Neural cell (in vitro differentiated cells): ENCODE data around the gene VEGFB. TPM values are rescaled to one million over a fixed set of nuclear protein-coding genes. Genes with fewer than 3 reads are reported as not detected.

Source experiments
- H2AFZ ChIP-seq: fragments of 200-600, 300-800 bp; sonication (generic), shearing (Covaris generic); 2 replicates; pipeline ENCODE4 v1.6.0; 2014; ENCODE audit warnings: low read depth, mild to moderate bottlenecking, antibody characterized with exemption, low read length, moderate library complexity
- H3F3A ChIP-seq: fragments of 200-600 bp; shearing (Covaris generic); 2 replicates; pipeline ENCODE4 v1.6.1; 2016; ENCODE audit warnings: mild to moderate bottlenecking, moderate library complexity, mixed read lengths, antibody characterized with exemption, low read length; ENCODE audit not compliant: insufficient read depth, poor library complexity, severe bottlenecking
- H3K27ac ChIP-seq: fragments of 200-600, 300-800 bp; sonication (generic), shearing (Covaris generic); 2 replicates; pipeline ENCODE4 v1.5.1; 2014; ENCODE audit warnings: mild to moderate bottlenecking, low read length, moderate library complexity
- H3K27me3 ChIP-seq: fragments of 300-800, 200-600 bp; sonication (generic), shearing (Covaris generic); 2 replicates; pipeline ENCODE4 v1.6.0; 2014; ENCODE audit warnings: mild to moderate bottlenecking, low read depth, low read length, moderate library complexity; ENCODE audit not compliant: insufficient read depth
- H3K36me3 ChIP-seq: fragments of 300-800, 200-600 bp; sonication (generic), shearing (Covaris generic); 2 replicates; pipeline ENCODE4 v1.5.1; 2014; ENCODE audit warnings: mild to moderate bottlenecking, antibody characterized with exemption, low read length, moderate library complexity; ENCODE audit not compliant: insufficient read depth
- H3K4me2 ChIP-seq: fragments of 300-800, 200-600 bp; sonication (generic), shearing (Covaris generic); 2 replicates; pipeline ENCODE4 v1.6.0; 2014; ENCODE audit warnings: mild to moderate bottlenecking, low read length
- H3K4me3 ChIP-seq: fragments of 300-800, 200-600 bp; sonication (generic), shearing (Covaris generic); 2 replicates; pipeline ENCODE4 v1.5.1; 2014; ENCODE audit warnings: mild to moderate bottlenecking, low read length, moderate library complexity
- H3K79me2 ChIP-seq: fragments of 200-600 bp; shearing (Covaris generic); replicated peaks from 2 replicates; pipeline ENCODE4 v1.6.0; 2014; ENCODE audit warnings: mild to moderate bottlenecking, low read length, moderate library complexity; ENCODE audit not compliant: insufficient read depth
- H3K9ac ChIP-seq: fragments of 300-800, 200-600 bp; sonication (generic), shearing (Covaris generic); 2 replicates; pipeline ENCODE4 v1.6.1; 2016; ENCODE audit warnings: mild to moderate bottlenecking, low read length, mixed read lengths
- H3K9me2 ChIP-seq: fragments of 200-600 bp; shearing (Covaris generic); 2 replicates; pipeline ENCODE4 v1.6.1; 2016; ENCODE audit warnings: mild to moderate bottlenecking, low read length, mixed read lengths; ENCODE audit not compliant: insufficient read depth
- H3K9me3 ChIP-seq: fragments of 200-600, 300-800 bp; sonication (generic), shearing (Covaris generic); 2 replicates; pipeline ENCODE4 v1.6.1; 2016; ENCODE audit warnings: mild to moderate bottlenecking, mixed run types, low read length, moderate library complexity, mixed read lengths
- H4K20me1 ChIP-seq: fragments of 200-600 bp; shearing (Covaris generic); 2 replicates; pipeline ENCODE4 v1.6.1; 2016; ENCODE audit warnings: mild to moderate bottlenecking, mixed run types; ENCODE audit not compliant: insufficient read depth
- EP300 ChIP-seq: fragments of 450-650 bp; conservative IDR thresholded peaks from 2 replicates; pipeline ENCODE4 v1.6.1; 2014; ENCODE audit warnings: antibody characterized with exemption, mild to moderate bottlenecking, moderate library complexity; ENCODE audit not compliant: poor library complexity, severe bottlenecking
- EZH2 ChIP-seq: fragments of 200-600, 300-800 bp; shearing (Covaris generic), sonication (generic); IDR thresholded peaks from 2 replicates; pipeline ENCODE4 v1.6.1; 2014; ENCODE audit warnings: antibody characterized with exemption, low read length, borderline replicate concordance, mild to moderate bottlenecking; ENCODE audit not compliant: insufficient read depth, poor library complexity, severe bottlenecking
- MXI1 ChIP-seq: fragments of 450-650 bp; conservative IDR thresholded peaks from 2 replicates; pipeline ENCODE4 v1.6.1; 2014; ENCODE audit warnings: antibody characterized with exemption, mild to moderate bottlenecking; ENCODE audit not compliant: poor library complexity, severe bottlenecking
- POLR2AphosphoS5 ChIP-seq: IDR thresholded peaks from 2 replicates; pipeline ENCODE4 v1.6.1; 2012
- RAD21 ChIP-seq: fragments of 450-650 bp; conservative IDR thresholded peaks from 2 replicates; pipeline ENCODE4 v1.6.1; 2014; ENCODE audit warnings: antibody characterized with exemption, mild to moderate bottlenecking, moderate library complexity
- SMC3 ChIP-seq: fragments of 450-650 bp; conservative IDR thresholded peaks from 2 replicates; pipeline ENCODE4 v1.6.1; 2014; ENCODE audit warnings: antibody characterized with exemption, mild to moderate bottlenecking, moderate library complexity; ENCODE audit not compliant: poor library complexity
- TAF1 ChIP-seq: IDR thresholded peaks from 2 replicates; pipeline ENCODE4 v1.6.1; 2012; ENCODE audit warnings: low read depth
- polyA plus RNA-seq: library from polyadenylated mRNA; depleted of rRNA; stranded (reverse); fragments of >200 nt; gene quantifications from 2 replicates; pipeline ENCODE4 v1.2.3, GENCODE V29; 2014
- TF ChIP-seq, protein P1 (sequence below): IDR thresholded peaks from 2 replicates; pipeline ENCODE4 v1.6.1; 2012; ENCODE audit warnings: borderline replicate concordance
- TF ChIP-seq, protein P2 (sequence below): fragments of 450-650 bp; IDR thresholded peaks from 2 replicates; pipeline ENCODE4 v1.5.1; 2014; ENCODE audit warnings: antibody characterized with exemption, mild to moderate bottlenecking, moderate library complexity; ENCODE audit not compliant: poor library complexity, severe bottlenecking

VEGFB gene
- polyA plus RNA-seq, 1 donor from 2014 or later: 4.8 TPM

DNA sequence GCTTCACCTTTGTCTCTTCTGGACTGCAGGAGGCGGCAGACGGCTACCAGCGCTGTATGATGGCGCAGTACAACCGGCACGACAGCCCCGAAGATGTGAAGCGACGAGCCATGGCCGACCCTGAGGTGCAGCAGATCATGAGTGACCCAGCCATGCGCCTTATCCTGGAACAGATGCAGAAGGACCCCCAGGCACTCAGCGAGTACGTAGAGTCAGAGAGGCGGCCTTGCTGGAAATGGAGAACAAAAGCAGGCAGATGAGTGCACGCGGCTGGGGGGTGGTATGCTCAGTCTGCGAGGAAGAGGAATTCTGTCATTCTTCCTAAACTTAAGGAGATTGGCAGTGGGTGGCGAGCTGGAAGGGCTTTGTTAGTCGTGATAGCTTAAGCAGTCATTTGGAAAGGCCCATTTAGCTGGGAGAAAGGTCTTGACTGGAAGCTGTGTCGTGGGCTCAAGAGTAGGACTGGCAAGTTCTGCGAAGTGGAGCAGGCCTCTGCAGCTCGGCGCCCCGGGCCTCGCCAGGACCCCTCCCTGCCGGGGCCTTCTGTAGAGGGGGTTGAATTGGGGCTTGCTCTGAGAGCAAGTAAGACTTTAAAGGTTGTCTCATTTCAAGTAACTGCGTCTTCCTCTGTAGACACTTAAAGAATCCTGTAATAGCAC lies 30.8 kb upstream of the VEGFB start:
- Histone ChIP-seq H3K9me3 (no peaks in the 10 kb centered on the region), H3K9me2 (no peaks in the 10 kb centered on the region), H3K36me3 (peaks cover 6% of the 10 kb centered on the region), H3K4me3 (no peak overlapping the region), H2AFZ (no peak overlapping the region), H3K79me2 (no peaks in the 10 kb centered on the region), H3K4me2 (no peak overlapping the region), H3K27me3 (no peaks in the 10 kb centered on the region), H3F3A (no peaks in the 10 kb centered on the region), H3K9ac (no peak overlapping the region), H4K20me1 (no peaks in the 10 kb centered on the region), H3K27ac (no peak overlapping the region)
- TF ChIP-seq SMC3: no peak
- TF ChIP-seq TAF1: no peak
- TF ChIP-seq, protein P1, sequence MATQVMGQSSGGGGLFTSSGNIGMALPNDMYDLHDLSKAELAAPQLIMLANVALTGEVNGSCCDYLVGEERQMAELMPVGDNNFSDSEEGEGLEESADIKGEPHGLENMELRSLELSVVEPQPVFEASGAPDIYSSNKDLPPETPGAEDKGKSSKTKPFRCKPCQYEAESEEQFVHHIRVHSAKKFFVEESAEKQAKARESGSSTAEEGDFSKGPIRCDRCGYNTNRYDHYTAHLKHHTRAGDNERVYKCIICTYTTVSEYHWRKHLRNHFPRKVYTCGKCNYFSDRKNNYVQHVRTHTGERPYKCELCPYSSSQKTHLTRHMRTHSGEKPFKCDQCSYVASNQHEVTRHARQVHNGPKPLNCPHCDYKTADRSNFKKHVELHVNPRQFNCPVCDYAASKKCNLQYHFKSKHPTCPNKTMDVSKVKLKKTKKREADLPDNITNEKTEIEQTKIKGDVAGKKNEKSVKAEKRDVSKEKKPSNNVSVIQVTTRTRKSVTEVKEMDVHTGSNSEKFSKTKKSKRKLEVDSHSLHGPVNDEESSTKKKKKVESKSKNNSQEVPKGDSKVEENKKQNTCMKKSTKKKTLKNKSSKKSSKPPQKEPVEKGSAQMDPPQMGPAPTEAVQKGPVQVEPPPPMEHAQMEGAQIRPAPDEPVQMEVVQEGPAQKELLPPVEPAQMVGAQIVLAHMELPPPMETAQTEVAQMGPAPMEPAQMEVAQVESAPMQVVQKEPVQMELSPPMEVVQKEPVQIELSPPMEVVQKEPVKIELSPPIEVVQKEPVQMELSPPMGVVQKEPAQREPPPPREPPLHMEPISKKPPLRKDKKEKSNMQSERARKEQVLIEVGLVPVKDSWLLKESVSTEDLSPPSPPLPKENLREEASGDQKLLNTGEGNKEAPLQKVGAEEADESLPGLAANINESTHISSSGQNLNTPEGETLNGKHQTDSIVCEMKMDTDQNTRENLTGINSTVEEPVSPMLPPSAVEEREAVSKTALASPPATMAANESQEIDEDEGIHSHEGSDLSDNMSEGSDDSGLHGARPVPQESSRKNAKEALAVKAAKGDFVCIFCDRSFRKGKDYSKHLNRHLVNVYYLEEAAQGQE: no peak
- TF ChIP-seq EZH2: no peak
- TF ChIP-seq EP300: no peak
- TF ChIP-seq, protein P2, sequence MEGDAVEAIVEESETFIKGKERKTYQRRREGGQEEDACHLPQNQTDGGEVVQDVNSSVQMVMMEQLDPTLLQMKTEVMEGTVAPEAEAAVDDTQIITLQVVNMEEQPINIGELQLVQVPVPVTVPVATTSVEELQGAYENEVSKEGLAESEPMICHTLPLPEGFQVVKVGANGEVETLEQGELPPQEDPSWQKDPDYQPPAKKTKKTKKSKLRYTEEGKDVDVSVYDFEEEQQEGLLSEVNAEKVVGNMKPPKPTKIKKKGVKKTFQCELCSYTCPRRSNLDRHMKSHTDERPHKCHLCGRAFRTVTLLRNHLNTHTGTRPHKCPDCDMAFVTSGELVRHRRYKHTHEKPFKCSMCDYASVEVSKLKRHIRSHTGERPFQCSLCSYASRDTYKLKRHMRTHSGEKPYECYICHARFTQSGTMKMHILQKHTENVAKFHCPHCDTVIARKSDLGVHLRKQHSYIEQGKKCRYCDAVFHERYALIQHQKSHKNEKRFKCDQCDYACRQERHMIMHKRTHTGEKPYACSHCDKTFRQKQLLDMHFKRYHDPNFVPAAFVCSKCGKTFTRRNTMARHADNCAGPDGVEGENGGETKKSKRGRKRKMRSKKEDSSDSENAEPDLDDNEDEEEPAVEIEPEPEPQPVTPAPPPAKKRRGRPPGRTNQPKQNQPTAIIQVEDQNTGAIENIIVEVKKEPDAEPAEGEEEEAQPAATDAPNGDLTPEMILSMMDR: no peak
- no peak for TF ChIP-seq RAD21
- TF ChIP-seq MXI1: no peak

DNA sequence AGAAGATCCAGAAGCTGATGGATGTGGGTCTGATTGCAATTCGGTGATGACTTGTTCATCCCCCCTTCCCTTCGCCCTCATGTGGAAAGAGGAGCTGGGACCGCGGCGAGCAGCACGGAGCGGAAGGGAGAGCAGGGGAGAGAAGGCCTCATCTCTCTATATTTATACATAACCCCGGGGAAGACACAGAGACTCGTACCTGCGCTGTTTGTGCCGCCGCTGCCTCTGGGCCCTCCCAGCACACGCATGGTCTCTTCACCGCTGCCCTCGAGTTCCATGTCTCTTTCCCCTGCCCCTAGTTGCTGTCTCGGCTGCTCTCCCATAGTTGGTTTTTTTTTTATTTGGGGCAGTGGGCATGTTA lies 30.3 kb upstream of the VEGFB start:
- Histone ChIP-seq H3K27me3 (no peaks in the 10 kb centered on the region), H3K27ac (no peak overlapping the region), H3K36me3 (peaks cover 6% of the 10 kb centered on the region), H3K9me3 (no peaks in the 10 kb centered on the region), H3K4me2 (no peak overlapping the region), H3K4me3 (no peak overlapping the region), H2AFZ (no peak overlapping the region), H4K20me1 (no peaks in the 10 kb centered on the region), H3K9ac (no peak overlapping the region), H3K79me2 (no peaks in the 10 kb centered on the region), H3F3A (no peaks in the 10 kb centered on the region), H3K9me2 (no peaks in the 10 kb centered on the region)
- TF ChIP-seq EZH2 (no peak), TAF1 (no peak), MXI1 (no peak), POLR2AphosphoS5 (no peak)
- TF ChIP-seq, protein P2: no peak
